Esophagus squamous epithelium (tissue), 5 donors: ENCODE data around the gene STRIP2. TPM values are rescaled to one million over a fixed set of nuclear protein-coding genes. Genes with fewer than 3 reads are reported as not detected.

Source experiments
- DNase-seq: peaks from one replicate; lab custom pipeline; 2025; lab: John Stamatoyannopoulos, UW
- H3K27ac ChIP-seq, 4 donors: fragments of 200-600 bp; sonication (generic); one replicate each; pipeline ENCODE4 v1.5.1; 2016 to 2019; ENCODE audit warnings: mild to moderate bottlenecking in 1 of 4
- H3K27me3 ChIP-seq, 4 donors: fragments of 200-600 bp; sonication (generic); 1 replicate in 3 of 4; 2 replicates in 1 of 4; pipeline versions ENCODE4 v1.5.1 to v1.6.0; 2017 to 2021; ENCODE audit warnings: antibody characterized with exemption in 1 of 4
- H3K36me3 ChIP-seq, 3 donors: fragments of 200-600 bp; sonication (generic); one replicate each; pipeline ENCODE4 v1.5.1; 2016 to 2019
- H3K4me1 ChIP-seq, 3 donors: fragments of 200-600 bp; sonication (generic); one replicate each; pipeline ENCODE4 v1.5.1; 2017 to 2019
- H3K4me3 ChIP-seq, 4 donors: fragments of 200-600 bp; sonication (generic); 1 replicate in 3 of 4; 2 replicates in 1 of 4; pipeline ENCODE4 v1.5.1; 2016 to 2019; ENCODE audit warnings: mild to moderate bottlenecking in 2 of 4, moderate library complexity in 1 of 4
- H3K9me3 ChIP-seq, 3 donors: fragments of 200-600 bp; sonication (generic); one replicate each; pipeline ENCODE4 v1.5.1; 2016 to 2019
- POLR2A ChIP-seq, 4 donors: fragments of 450-650 bp; IDR thresholded peaks; one replicate each; pipeline ENCODE4 v1.6.1; 2017; ENCODE audit warnings: antibody characterized with exemption in 4 of 4, mild to moderate bottlenecking in 4 of 4, moderate library complexity in 3 of 4
- WGBS, 2 donors: methylation state at CpG; one replicate each; pipeline ENCODE4 v1.1.5; 2018; 5-methylcytosine and 5-hydroxymethylcytosine counted together
- intact Hi-C: fragments of 100-400 bp; cut with DNase I; formaldehyde crosslinking; loops from one replicate; pipeline ENCODE4 v1.15.0; 2022
- total RNA-seq, 4 donors: library from RNA; depleted of rRNA; stranded (reverse); fragments of >200 nt; gene quantifications; one replicate each; pipeline ENCODE4 v1.1.0, GENCODE V29; 2016
- TF ChIP-seq, protein P1 (sequence below), 6 experiments: fragments of 450-650 bp in 4 of 6; fragments of 200-600 bp in 2 of 6; sonication (generic) in 2 of 6; IDR thresholded peaks; one replicate each; pipeline ENCODE4 v1.5.1; 2016 to 2019; ENCODE audit warnings: antibody characterized with exemption in 6 of 6, mild to moderate bottlenecking in 4 of 6, moderate library complexity in 4 of 6
- donor health status: DM: yes; HTN: yes; CAD: no.

The STRIP2 gene
- total RNA-seq, 4 donors from 2014 or later = 0.76 to 6.3 (median 1.5) TPM

DNA sequence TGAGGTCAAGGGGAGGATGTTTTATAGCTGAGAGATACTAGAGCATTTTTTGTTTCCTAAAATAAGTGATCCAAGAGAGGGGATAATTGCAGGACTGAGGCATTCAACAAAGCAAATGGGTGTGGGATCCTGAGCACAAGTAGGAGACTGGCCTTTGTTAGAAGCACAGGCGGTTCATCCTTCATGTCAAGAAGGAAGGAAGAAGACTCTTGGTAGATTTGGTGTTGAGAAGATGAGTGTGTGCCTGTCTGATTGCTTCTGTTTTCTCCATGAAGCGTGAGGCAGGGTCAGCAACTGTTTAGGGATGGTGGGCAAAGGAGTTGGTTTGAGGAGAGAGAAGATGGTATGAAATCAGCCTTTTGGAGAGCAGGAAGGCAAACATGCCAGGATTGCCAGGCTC lies 27.6 kb downstream of the STRIP2 start:
- H3K4me3 ChIP-seq = no peak overlapping the region
- WGBS, 2 donors = 88 to 97% methylated on average over 2 of the region's 2 CpGs
- H3K27me3 ChIP-seq = no peaks in the 10 kb centered on the region
- intact Hi-C loops = no loop called here
- TF ChIP-seq, protein P1, sequence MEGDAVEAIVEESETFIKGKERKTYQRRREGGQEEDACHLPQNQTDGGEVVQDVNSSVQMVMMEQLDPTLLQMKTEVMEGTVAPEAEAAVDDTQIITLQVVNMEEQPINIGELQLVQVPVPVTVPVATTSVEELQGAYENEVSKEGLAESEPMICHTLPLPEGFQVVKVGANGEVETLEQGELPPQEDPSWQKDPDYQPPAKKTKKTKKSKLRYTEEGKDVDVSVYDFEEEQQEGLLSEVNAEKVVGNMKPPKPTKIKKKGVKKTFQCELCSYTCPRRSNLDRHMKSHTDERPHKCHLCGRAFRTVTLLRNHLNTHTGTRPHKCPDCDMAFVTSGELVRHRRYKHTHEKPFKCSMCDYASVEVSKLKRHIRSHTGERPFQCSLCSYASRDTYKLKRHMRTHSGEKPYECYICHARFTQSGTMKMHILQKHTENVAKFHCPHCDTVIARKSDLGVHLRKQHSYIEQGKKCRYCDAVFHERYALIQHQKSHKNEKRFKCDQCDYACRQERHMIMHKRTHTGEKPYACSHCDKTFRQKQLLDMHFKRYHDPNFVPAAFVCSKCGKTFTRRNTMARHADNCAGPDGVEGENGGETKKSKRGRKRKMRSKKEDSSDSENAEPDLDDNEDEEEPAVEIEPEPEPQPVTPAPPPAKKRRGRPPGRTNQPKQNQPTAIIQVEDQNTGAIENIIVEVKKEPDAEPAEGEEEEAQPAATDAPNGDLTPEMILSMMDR (IDR thresholded peaks at IDR 0.05) = no peak
- no peak for TF ChIP-seq POLR2A (IDR thresholded peaks at IDR 0.05)
- no peaks in the 10 kb centered on the region for H3K9me3 ChIP-seq
- no peak overlapping the region for H3K27ac ChIP-seq
- H3K4me1 ChIP-seq = no peaks in the 10 kb centered on the region
- H3K36me3 ChIP-seq = no peaks in the 10 kb centered on the region
- no peak for DNase-seq

DNA sequence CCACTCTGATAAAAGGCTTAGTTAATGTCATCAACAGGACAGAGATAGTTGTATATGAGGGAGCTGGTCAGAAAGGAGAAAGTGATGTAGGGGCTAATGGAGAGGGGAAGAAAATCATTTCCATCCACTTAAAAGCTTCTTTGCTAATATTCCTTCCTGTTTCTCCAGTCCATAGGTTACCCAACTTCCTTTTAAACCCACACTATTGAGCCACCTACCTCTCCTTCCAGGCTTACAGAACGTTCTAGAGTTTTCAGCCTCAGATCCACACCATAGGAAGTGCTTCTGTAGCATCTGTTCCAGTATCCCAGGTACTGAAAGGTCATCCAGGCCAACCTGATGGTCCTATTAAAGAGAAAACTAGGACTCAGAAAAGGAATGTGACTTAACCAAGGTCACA lies 28.2 kb downstream of the STRIP2 start:
- Histone ChIP-seq H3K4me3 (no peak overlapping the region), H3K27me3 (no peaks in the 10 kb centered on the region), H3K9me3 (no peaks in the 10 kb centered on the region), H3K36me3 (no peaks in the 10 kb centered on the region), H3K4me1 (no peaks in the 10 kb centered on the region), H3K27ac (no peak overlapping the region)
- TF ChIP-seq, protein P1 (IDR thresholded peaks at IDR 0.05) = no peak
- TF ChIP-seq POLR2A (IDR thresholded peaks at IDR 0.05) = no peak
- WGBS, 2 donors = 62 to 80% methylated on average over 1 of the region's 1 CpG
- intact Hi-C loops = no loop called here
- DNase-seq = no peak

DNA sequence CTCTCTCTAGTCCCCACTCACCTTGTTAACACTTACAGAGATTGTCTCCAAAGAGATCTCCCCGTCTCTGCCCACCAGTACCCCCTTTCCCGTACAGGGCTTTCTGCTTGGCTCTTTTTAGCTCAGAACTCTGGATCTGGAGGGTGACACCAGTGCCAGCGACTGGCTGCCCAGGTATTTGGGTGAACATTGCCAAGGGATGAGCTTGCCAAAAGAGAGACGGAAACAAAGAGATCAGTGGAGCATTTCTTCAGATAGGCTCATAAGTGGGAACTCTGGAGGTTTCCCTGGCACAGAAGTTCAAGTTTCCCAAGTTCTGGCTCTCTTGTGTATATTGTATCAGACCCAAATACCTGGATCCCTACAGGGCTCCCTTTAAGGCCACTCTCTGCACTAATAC lies 30.0 kb downstream of the STRIP2 start:
- H3K9me3 ChIP-seq = no peaks in the 10 kb centered on the region
- H3K27me3 ChIP-seq = no peaks in the 10 kb centered on the region
- intact Hi-C loops = no loop called here
- 52 to 72% methylated on average over 3 to 4 of the region's 4 CpGs for WGBS, 2 donors
- no peak overlapping the region for H3K4me3 ChIP-seq
- H3K36me3 ChIP-seq = no peaks in the 10 kb centered on the region
- TF ChIP-seq, protein P1 (IDR thresholded peaks at IDR 0.05) = no peak
- no peak for DNase-seq
- H3K27ac ChIP-seq = no peak overlapping the region
- H3K4me1 ChIP-seq = no peaks in the 10 kb centered on the region

DNA sequence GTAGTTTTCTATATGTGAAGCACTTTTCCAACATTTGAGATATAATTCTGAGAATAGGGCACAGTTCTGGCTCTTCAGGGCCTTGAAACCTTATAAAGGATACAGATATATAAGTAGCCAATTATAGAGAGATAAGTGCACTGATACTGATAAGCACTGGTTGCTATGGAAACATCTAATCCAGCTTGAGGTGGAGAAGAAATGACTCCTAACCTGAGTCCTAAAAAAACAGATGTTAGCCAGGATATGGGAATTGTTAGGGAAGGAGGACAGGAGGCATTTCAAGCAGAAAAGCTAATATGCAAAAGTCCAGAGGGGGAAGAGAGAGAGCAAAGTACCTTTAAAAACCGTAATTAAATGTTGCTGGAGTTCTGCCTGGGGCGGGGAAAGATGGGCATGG lies 30.8 kb downstream of the STRIP2 start:
- 71 to 72% methylated on average over 2 of the region's 2 CpGs for WGBS, 2 donors
- intact Hi-C loops = no loop called here
- Histone ChIP-seq H3K4me3 (no peak overlapping the region), H3K4me1 (no peaks in the 10 kb centered on the region), H3K27me3 (no peaks in the 10 kb centered on the region), H3K27ac (no peak overlapping the region), H3K36me3 (no peaks in the 10 kb centered on the region), H3K9me3 (no peaks in the 10 kb centered on the region)
- TF ChIP-seq, protein P1 (IDR thresholded peaks at IDR 0.05) = no peak
- no peak for DNase-seq

DNA sequence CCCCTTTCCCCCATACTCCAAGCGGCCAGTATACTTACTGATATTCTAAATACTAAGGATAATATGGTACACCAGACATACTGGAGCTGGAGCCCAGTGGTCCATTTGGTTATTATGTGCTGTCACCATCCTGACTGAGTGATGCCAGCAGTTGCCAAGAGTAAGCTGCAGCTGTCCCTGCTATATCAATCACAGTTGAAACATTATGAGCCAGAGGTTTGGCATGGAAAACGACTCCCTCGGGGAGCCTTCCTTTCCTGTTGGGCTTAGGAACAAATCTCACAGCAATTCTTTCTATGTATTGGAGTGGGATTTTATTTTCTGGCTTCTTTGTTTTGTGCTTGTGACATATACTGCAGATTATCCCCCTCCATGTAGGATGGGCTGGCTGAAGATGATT lies 32.6 kb downstream of the STRIP2 start:
- WGBS, 2 donors = 72 to 76% methylated on average over 3 of the region's 3 CpGs
- DNase-seq = no peak
- H3K4me3 ChIP-seq = no peak overlapping the region
- TF ChIP-seq, protein P1 (IDR thresholded peaks at IDR 0.05) = no peak
- TF ChIP-seq POLR2A (IDR thresholded peaks at IDR 0.05) = no peak
- no peaks in the 10 kb centered on the region for H3K27me3 ChIP-seq
- intact Hi-C loops = no loop called here
- H3K27ac ChIP-seq = no peak overlapping the region
- H3K36me3 ChIP-seq = no peaks in the 10 kb centered on the region
- no peaks in the 10 kb centered on the region for H3K9me3 ChIP-seq
- no peaks in the 10 kb centered on the region for H3K4me1 ChIP-seq
